ENCODE data around the gene PTPRE. TPM values are rescaled to one million over a fixed set of nuclear protein-coding genes. Genes with fewer than 3 reads are reported as not detected.

PTPRE gene
- total and polyA plus RNA-seq, 9 donors = 3.3 to 6.3 (median 4.4) TPM

GRCh38 chr10:127949831-127950230, 42.9 kb downstream of the PTPRE start:
- no peak for DNase-seq
- H3K36me3 ChIP-seq (ENCODE audit: control insufficient read depth, insufficient read depth, low read length) = no peaks in the 10 kb centered on the region
- WGBS (ENCODE audit: insufficient coverage) = 80% methylated on average over 1 of the region's 3 CpGs
- H3K9me3 ChIP-seq (replicated peaks; ENCODE audit: control insufficient read depth, low read depth, low read length) = no peaks in the 10 kb centered on the region
- no peak overlapping the region for H3K27ac ChIP-seq (ENCODE audit: low read length)
- H3K4me3 ChIP-seq (ENCODE audit: low read length) = no peak overlapping the region
- no peaks in the 10 kb centered on the region for H3K27me3 ChIP-seq (ENCODE audit: control insufficient read depth, insufficient read depth, low read length)
- H3K4me1 ChIP-seq (ENCODE audit: control insufficient read depth, insufficient read depth, low read length) = peaks cover 6% of the 10 kb centered on the region

- no peak overlapping the region for H3K4me3 ChIP-seq (ENCODE audit: low read length)
- peaks cover 2% of the 10 kb centered on the region for H3K9me3 ChIP-seq (replicated peaks; ENCODE audit: control insufficient read depth, low read depth, low read length)
- H3K27ac ChIP-seq (ENCODE audit: low read length) = no peak overlapping the region
- no peaks in the 10 kb centered on the region for H3K27me3 ChIP-seq (ENCODE audit: control insufficient read depth, insufficient read depth, low read length)
- no peaks in the 10 kb centered on the region for H3K4me1 ChIP-seq (ENCODE audit: control insufficient read depth, insufficient read depth, low read length)
- H3K36me3 ChIP-seq (ENCODE audit: control insufficient read depth, insufficient read depth, low read length) = no peaks in the 10 kb centered on the region
- WGBS (ENCODE audit: insufficient coverage) = no CpG with 5 or more reads among the region's 2 CpGs
- no peak for DNase-seq
Observed at GRCh38 chr10:127951861-127952574, 45.1 kb downstream of the PTPRE start.

GRCh38 chr10:127952575-127952869, 45.6 kb downstream of the PTPRE start:
- no peak for DNase-seq
- no CpG with 5 or more reads among the region's 2 CpGs for WGBS (ENCODE audit: insufficient coverage)
- peaks cover 2% of the 10 kb centered on the region for H3K9me3 ChIP-seq (replicated peaks; ENCODE audit: control insufficient read depth, low read depth, low read length)
- H3K27me3 ChIP-seq (ENCODE audit: control insufficient read depth, insufficient read depth, low read length) = no peaks in the 10 kb centered on the region
- no peaks in the 10 kb centered on the region for H3K4me1 ChIP-seq (ENCODE audit: control insufficient read depth, insufficient read depth, low read length)
- H3K4me3 ChIP-seq (ENCODE audit: low read length) = no peak overlapping the region
- H3K27ac ChIP-seq (ENCODE audit: low read length) = no peak overlapping the region
- no peaks in the 10 kb centered on the region for H3K36me3 ChIP-seq (ENCODE audit: control insufficient read depth, insufficient read depth, low read length)

GRCh38 chr10:127952918-127953317, 46.0 kb downstream of the PTPRE start:
- no peak overlapping the region for H3K4me3 ChIP-seq (ENCODE audit: low read length)
- H3K36me3 ChIP-seq (ENCODE audit: control insufficient read depth, insufficient read depth, low read length) = no peaks in the 10 kb centered on the region
- 91% methylated on average over 4 of the region's 4 CpGs for WGBS (ENCODE audit: insufficient coverage)
- DNase-seq = no peak
- H3K27me3 ChIP-seq (ENCODE audit: control insufficient read depth, insufficient read depth, low read length) = no peaks in the 10 kb centered on the region
- H3K4me1 ChIP-seq (ENCODE audit: control insufficient read depth, insufficient read depth, low read length) = no peaks in the 10 kb centered on the region
- peaks cover 2% of the 10 kb centered on the region for H3K9me3 ChIP-seq (replicated peaks; ENCODE audit: control insufficient read depth, low read depth, low read length)
- no peak overlapping the region for H3K27ac ChIP-seq (ENCODE audit: low read length)

- Histone ChIP-seq H3K4me1 (ENCODE audit: control insufficient read depth, insufficient read depth, low read length) (no peaks in the 10 kb centered on the region), H3K4me3 (ENCODE audit: low read length) (no peak overlapping the region), H3K27ac (ENCODE audit: low read length) (no peak overlapping the region), H3K36me3 (ENCODE audit: control insufficient read depth, insufficient read depth, low read length) (no peaks in the 10 kb centered on the region), H3K9me3 (replicated peaks; ENCODE audit: control insufficient read depth, low read depth, low read length) (peaks cover 2% of the 10 kb centered on the region), H3K27me3 (ENCODE audit: control insufficient read depth, insufficient read depth, low read length) (no peaks in the 10 kb centered on the region)
- no peak for DNase-seq
- no CpG with 5 or more reads among the region's 1 CpG for WGBS (ENCODE audit: insufficient coverage)
Observed at GRCh38 chr10:127953876-127954275, 47.0 kb downstream of the PTPRE start.

GRCh38 chr10:127959428-127959827, 52.5 kb downstream of the PTPRE start:
- no peaks in the 10 kb centered on the region for H3K36me3 ChIP-seq (ENCODE audit: control insufficient read depth, insufficient read depth, low read length)
- H3K4me3 ChIP-seq (ENCODE audit: low read length) = no peak overlapping the region
- no peak for DNase-seq
- WGBS (ENCODE audit: insufficient coverage) = 73% methylated on average over 1 of the region's 1 CpG
- peaks cover 2% of the 10 kb centered on the region for H3K9me3 ChIP-seq (replicated peaks; ENCODE audit: control insufficient read depth, low read depth, low read length)
- no peaks in the 10 kb centered on the region for H3K27me3 ChIP-seq (ENCODE audit: control insufficient read depth, insufficient read depth, low read length)
- no peaks in the 10 kb centered on the region for H3K4me1 ChIP-seq (ENCODE audit: control insufficient read depth, insufficient read depth, low read length)
- no peak overlapping the region for H3K27ac ChIP-seq (ENCODE audit: low read length)

GRCh38 chr10:127961071-127961470, 54.2 kb downstream of the PTPRE start:
- no peak overlapping the region for H3K27ac ChIP-seq (ENCODE audit: low read length)
- no peak for DNase-seq
- H3K36me3 ChIP-seq (ENCODE audit: control insufficient read depth, insufficient read depth, low read length) = no peaks in the 10 kb centered on the region
- H3K27me3 ChIP-seq (ENCODE audit: control insufficient read depth, insufficient read depth, low read length) = no peaks in the 10 kb centered on the region
- 52% methylated on average over 3 of the region's 9 CpGs for WGBS (ENCODE audit: insufficient coverage)
- H3K4me3 ChIP-seq (ENCODE audit: low read length) = no peak overlapping the region
- no peaks in the 10 kb centered on the region for H3K4me1 ChIP-seq (ENCODE audit: control insufficient read depth, insufficient read depth, low read length)
- peaks cover 2% of the 10 kb centered on the region for H3K9me3 ChIP-seq (replicated peaks; ENCODE audit: control insufficient read depth, low read depth, low read length)

GRCh38 chr10:127962205-127962604, 55.3 kb downstream of the PTPRE start:
- Histone ChIP-seq H3K27ac (ENCODE audit: low read length) (no peak overlapping the region), H3K4me1 (ENCODE audit: control insufficient read depth, insufficient read depth, low read length) (no peaks in the 10 kb centered on the region), H3K27me3 (ENCODE audit: control insufficient read depth, insufficient read depth, low read length) (no peaks in the 10 kb centered on the region), H3K36me3 (ENCODE audit: control insufficient read depth, insufficient read depth, low read length) (no peaks in the 10 kb centered on the region), H3K9me3 (replicated peaks; ENCODE audit: control insufficient read depth, low read depth, low read length) (no peaks in the 10 kb centered on the region), H3K4me3 (ENCODE audit: low read length) (no peak overlapping the region)
- WGBS (ENCODE audit: insufficient coverage) = 74% methylated on average over 13 of the region's 13 CpGs
- DNase-seq = no peak

- DNase-seq = no peak
- Histone ChIP-seq H3K36me3 (ENCODE audit: control insufficient read depth, insufficient read depth, low read length) (no peaks in the 10 kb centered on the region), H3K4me1 (ENCODE audit: control insufficient read depth, insufficient read depth, low read length) (no peaks in the 10 kb centered on the region), H3K9me3 (replicated peaks; ENCODE audit: control insufficient read depth, low read depth, low read length) (no peaks in the 10 kb centered on the region), H3K27ac (ENCODE audit: low read length) (no peak overlapping the region), H3K4me3 (ENCODE audit: low read length) (no peak overlapping the region), H3K27me3 (ENCODE audit: control insufficient read depth, insufficient read depth, low read length) (no peaks in the 10 kb centered on the region)
Observed at GRCh38 chr10:127963136-127963535, 56.2 kb downstream of the PTPRE start.

- Histone ChIP-seq H3K4me3 (ENCODE audit: low read length) (no peak overlapping the region), H3K4me1 (ENCODE audit: control insufficient read depth, insufficient read depth, low read length) (no peaks in the 10 kb centered on the region), H3K9me3 (replicated peaks; ENCODE audit: control insufficient read depth, low read depth, low read length) (no peaks in the 10 kb centered on the region), H3K36me3 (ENCODE audit: control insufficient read depth, insufficient read depth, low read length) (no peaks in the 10 kb centered on the region), H3K27me3 (ENCODE audit: control insufficient read depth, insufficient read depth, low read length) (no peaks in the 10 kb centered on the region), H3K27ac (ENCODE audit: low read length) (no peak overlapping the region)
- WGBS (ENCODE audit: insufficient coverage) = 68% methylated on average over 8 of the region's 12 CpGs
- no peak for DNase-seq
Observed at GRCh38 chr10:127964621-127965020, 57.7 kb downstream of the PTPRE start.

GRCh38 chr10:127966875-127967274, 60.0 kb downstream of the PTPRE start:
- DNase-seq = no peak
- Histone ChIP-seq H3K4me1 (ENCODE audit: control insufficient read depth, insufficient read depth, low read length) (no peaks in the 10 kb centered on the region), H3K9me3 (replicated peaks; ENCODE audit: control insufficient read depth, low read depth, low read length) (no peaks in the 10 kb centered on the region), H3K36me3 (ENCODE audit: control insufficient read depth, insufficient read depth, low read length) (no peaks in the 10 kb centered on the region), H3K4me3 (ENCODE audit: low read length) (no peak overlapping the region), H3K27ac (ENCODE audit: low read length) (no peak overlapping the region), H3K27me3 (ENCODE audit: control insufficient read depth, insufficient read depth, low read length) (no peaks in the 10 kb centered on the region)
- whole genome bisulfite sequencing (ENCODE audit: insufficient coverage) = 97% methylated on average over 3 of the region's 5 CpGs
